Heart right ventricle (tissue), 16 donors: ENCODE data around the gene GAPDH. TPM values are rescaled to one million over a fixed set of nuclear protein-coding genes. Genes with fewer than 3 reads are reported as not detected.

Experiments used
- ATAC-seq, 8 donors: fragments of 200-7000 bp; cut with Tn5 transposase; one replicate each; pipeline ENCODE4 v1.9.1; 2020; ENCODE audit warnings: mild to moderate bottlenecking in 8 of 8, moderate library complexity in 8 of 8, moderate number of reproducible peaks in 1 of 8
- DNase-seq, 2 donors: peaks; one replicate each; pipeline ENCODE4 v3.0.0-alpha.2; 2020
- H3K27ac ChIP-seq, 10 donors: fragments of 200-600 bp; sonication (generic) in 2 of 10; one replicate each; pipeline versions ENCODE4 v1.5.0 to v1.8.0; 2020 to 2022; ENCODE audit warnings: mild to moderate bottlenecking in 3 of 10
- H3K27me3 ChIP-seq, 7 donors: fragments of 200-600 bp; one replicate each; pipeline ENCODE4 v1.8.0; 2021 to 2022; ENCODE audit warnings: mild to moderate bottlenecking in 2 of 7
- H3K36me3 ChIP-seq, 9 donors: fragments of 200-600 bp; sonication (generic) in 1 of 9; one replicate each; pipeline versions ENCODE4 v1.5.0 to v1.8.0; 2020 to 2022; ENCODE audit warnings: mild to moderate bottlenecking in 2 of 9
- H3K4me1 ChIP-seq, 9 donors: fragments of 200-600 bp; sonication (generic) in 1 of 9; one replicate each; pipeline versions ENCODE4 v1.5.0 to v1.8.0; 2020 to 2022; ENCODE audit warnings: mild to moderate bottlenecking in 4 of 9
- H3K4me3 ChIP-seq, 10 donors: fragments of 200-600 bp; sonication (generic) in 2 of 10; one replicate each; pipeline versions ENCODE4 v1.5.0 to v1.8.0; 2020 to 2022; ENCODE audit warnings: mild to moderate bottlenecking in 7 of 10, moderate library complexity in 2 of 10
- H3K9me3 ChIP-seq, 11 donors: fragments of 200-600 bp in 10 of 11; sonication (generic) in 2 of 11; one replicate each; pipeline versions ENCODE4 v1.5.0 to v1.8.0; 2013 to 2022; ENCODE audit warnings: mild to moderate bottlenecking in 2 of 11, control low read depth in 1 of 11, moderate library complexity in 1 of 11
- CTCF ChIP-seq, 9 donors: fragments of 200-600 bp; sonication (generic) in 2 of 9; IDR thresholded peaks; one replicate each; pipeline versions ENCODE4 v1.5.0 to v1.8.0; 2021 to 2022; ENCODE audit warnings: antibody characterized with exemption in 9 of 9, mild to moderate bottlenecking in 5 of 9, moderate library complexity in 1 of 9
- WGBS, 2 donors: extraction: QIAGEN DNeasy Blood & Tissue Kit; methylation state at CpG; one replicate each; pipeline ENCODE4 v1.1.7; 2013; ENCODE audit warnings: inconsistent platforms in 1 of 2; 5-methylcytosine and 5-hydroxymethylcytosine counted together
- intact Hi-C, 10 donors: fragments of 100-400 bp; cut with DNase I; formaldehyde crosslinking; loops; one replicate each; pipeline versions ENCODE4 v1.11.1 to v1.14.2; 2022
- polyA plus RNA-seq, 2 donors: library from polyadenylated mRNA; stranded (reverse); fragments of 200-250 nt; gene quantifications; one replicate each; pipeline ENCODE4 v1.2.3, GENCODE V29; 2013
- total RNA-seq, 10 donors: library from RNA; stranded (reverse); fragmentation: NEBNext Ultra II Directional in 3 of 10; extraction: Animal tissue kit (Norgen Biotek cat#: 25700) in 3 of 10; gene quantifications; one replicate each; pipeline versions ENCODE4 v1.2.1 to v1.2.4, GENCODE V29; 2021 to 2023
- donor health status: Arrhythmogenic right ventricular cardiomyopathy.
- donor health status: ischemic (EF 13 %, LVEDD 7.1; RV severe dilation, severe dysfunction).
- donor health status: healthy with polysubstance abuse.
- donor health status: DM: no; HTN: yes; CAD: no.
- donor health status: DM: no; HTN: no; CAD: no.
- donor health status: ischemic (EF 25% LVEDD 6.9; RV normal size, moderate dysfunction).
- donor health status: ischemic (EF 25% LVEDD 5.7; RV mildly dilated, moderate dysfunction).
- donor health status: healthy.
- donor health status: DM: yes; HTN: yes; CAD: no.
- donor health status: Ischemic cardiomyopathy.
- donor health status: ischemic (EF 35%, LVEDD 5.7; RV mildly dilated, moderate dysfunction).
- donor health status: nonischemic (EF 11% LVEDD 7.7; RV severe dilation, severe dysfunction).
- donor health status: DM: yes; HTN: yes; CAD: no.
- donor health status: PGD.
- donor health status: ischemic (EF 29% LVEDD 5.4; RV normal size, mild dysfunction).
- donor health status: nonischemic (EF 23%, LVEDD 6.1; RV moderate dilation, normal function).

Gene GAPDH
- total and polyA plus RNA-seq, 12 donors = 4,081 to 7,888 (median 4,852) TPM

GRCh38 chr12:6562881-6563280 is 28.6 kb downstream of the GAPDH start:
- WGBS, 2 donors = 91 to 95% methylated on average over 10 of the region's 10 CpGs
- no peaks in the 10 kb centered on the region for H3K9me3 ChIP-seq
- DNase-seq (no peak), ATAC-seq (no peak)
- intact Hi-C loops = loop anchor here in 1 of 10 donors (5.0 kb wide), 2 partner anchors 39 to 89 kb away; no protein-coding TSS in a partner anchor
- H3K27me3 ChIP-seq = no peaks in the 10 kb centered on the region
- no peak for TF ChIP-seq CTCF (IDR thresholded peaks at IDR 0.05)
- no peak overlapping the region for H3K27ac ChIP-seq
- H3K4me3 ChIP-seq = no peak overlapping the region
- H3K36me3 ChIP-seq = peaks cover 0 to 88% (median 57%) of the 10 kb centered on the region in 9 donors
- H3K4me1 ChIP-seq = peaks cover 0 to 20% (median 15%) of the 10 kb centered on the region in 9 donors

- peak in 1 of 8 donors; percentile 22 for ATAC-seq
- no peaks in the 10 kb centered on the region for H3K9me3 ChIP-seq
- 73 to 77% methylated on average over 8 of the region's 8 CpGs for WGBS, 2 donors
- peak; percentile 61 to 84 (median 78) for TF ChIP-seq CTCF (IDR thresholded peaks at IDR 0.05)
- H3K4me3 ChIP-seq = no peak overlapping the region
- H3K27ac ChIP-seq = no peak overlapping the region
- H3K4me1 ChIP-seq = peaks cover 0 to 18% (median 15%) of the 10 kb centered on the region in 9 donors
- no peaks in the 10 kb centered on the region for H3K27me3 ChIP-seq
- H3K36me3 ChIP-seq = peaks cover 0 to 83% (median 57%) of the 10 kb centered on the region in 9 donors
- intact Hi-C loops = loop anchor here in 1 of 10 donors (5.0 kb wide), 2 partner anchors 39 to 89 kb away; no protein-coding TSS in a partner anchor
- DNase-seq = peak in 1 of 2 donors; percentile 54
Observed at GRCh38 chr12:6563448-6564050, 29.2 kb downstream of the GAPDH start.

- Histone ChIP-seq H3K27me3 (no peaks in the 10 kb centered on the region), H3K4me3 (peak overlapping the region in 9 of 10 donors; percentile 58 to 75 (median 65)), H3K4me1 (peaks cover 0 to 28% (median 19%) of the 10 kb centered on the region in 9 donors), H3K27ac (peak overlapping the region in 5 of 10 donors; percentile 85 to 97 (median 91)), H3K36me3 (peaks cover 0 to 82% (median 53%) of the 10 kb centered on the region in 9 donors), H3K9me3 (no peaks in the 10 kb centered on the region)
- 45 to 46% methylated on average over 8 of the region's 8 CpGs for WGBS, 2 donors
- no peak for TF ChIP-seq CTCF (IDR thresholded peaks at IDR 0.05)
- DNase-seq (no peak), ATAC-seq (no peak)
- intact Hi-C loops = loop anchor here in 3 of 10 donors (5.0 kb wide), 1 partner anchor 35 kb away; no protein-coding TSS in a partner anchor
Observed at GRCh38 chr12:6567112-6567670, 32.9 kb downstream of the GAPDH start.

GRCh38 chr12:6569312-6569711 is 35.0 kb downstream of the GAPDH start:
- H3K27ac ChIP-seq = peak overlapping the region in 1 of 10 donors; percentile 92

More at GRCh38 chr12:6569312-6569711, 35.0 kb downstream of the GAPDH start:
- Histone ChIP-seq H3K9me3 (no peaks in the 10 kb centered on the region), H3K4me3 (peak overlapping the region in 1 of 10 donors; percentile 69), H3K27me3 (no peaks in the 10 kb centered on the region), H3K36me3 (peaks cover 0 to 82% (median 53%) of the 10 kb centered on the region in 9 donors), H3K4me1 (peaks cover 0 to 28% (median 19%) of the 10 kb centered on the region in 9 donors)
- TF ChIP-seq CTCF (IDR thresholded peaks at IDR 0.05) = no peak
- WGBS, 2 donors = 87 to 90% methylated on average over 12 of the region's 12 CpGs
- ATAC-seq (peak in 2 of 8 donors; percentile 12 to 39), DNase-seq (no peak)
- intact Hi-C loops = loop anchor here in 3 of 10 donors (5.0 kb wide), 1 partner anchor 33 kb away; no protein-coding TSS in a partner anchor
